B cell (primary cell): Measurements from ENCODE around the gene ANTXR2. TPM values are rescaled to one million over a fixed set of nuclear protein-coding genes. Genes with fewer than 3 reads are reported as not detected.

ENCODE experiments used
- ATAC-seq: fragments of 200-7000 bp; cut with Tn5 transposase; one replicate; pipeline ENCODE4 v1.10.0; 2021; ENCODE audit warnings: low read depth, mild to moderate bottlenecking, moderate number of reproducible peaks, moderate library complexity
- CTCF ChIA-PET: fragments of 350-600 bp; sonication (Branson Sonifier 250); formaldehyde crosslinking; loops from one replicate; lab custom pipeline; 2021; ENCODE audit warnings: antibody characterized with exemption, inconsistent platforms; lab: Charles Lee
- POLR2A ChIA-PET: fragments of 350-600 bp; sonication (Branson Sonifier 250); formaldehyde crosslinking; loops from one replicate; lab custom pipeline; 2021; ENCODE audit warnings: antibody characterized with exemption; lab: Charles Lee
- DNase-seq: peaks from one replicate; pipeline ENCODE4 v3.0.0; 2013
- H2AFZ ChIP-seq: 2 replicates; pipeline ENCODE4 v1.6.1; 2012; ENCODE audit warnings: mild to moderate bottlenecking, low read depth, low read length; ENCODE audit not compliant: insufficient read depth, poor library complexity, severe bottlenecking
- H3K27ac ChIP-seq, 2 donors: 1 replicate in 1 of 2; 2 replicates in 1 of 2; pipeline ENCODE4 v1.5.1; 2012 to 2013; ENCODE audit warnings: low read length in 2 of 2, mild to moderate bottlenecking in 2 of 2, moderate library complexity in 1 of 2
- H3K27me3 ChIP-seq, 4 experiments: fragments of 200-600 bp in 1 of 4; sonication (generic) in 1 of 4; replicated peaks in 1 of 4; 1 replicate in 2 of 4; 2 replicates in 2 of 4; pipeline versions ENCODE4 v1.6.1 to v1.7.0; 2013 to 2016; ENCODE audit warnings: low read length in 3 of 4, mild to moderate bottlenecking in 2 of 4, mixed read lengths in 1 of 4, moderate library complexity in 1 of 4; ENCODE audit not compliant: insufficient read depth in 4 of 4, control insufficient read depth in 3 of 4; ENCODE audit errors: control extremely low read depth in 1 of 4
- H3K36me3 ChIP-seq, 2 experiments: replicated peaks in 1 of 2; 1 replicate in 1 of 2; 2 replicates in 1 of 2; pipeline versions ENCODE4 v1.6.1 to v1.7.1; 2013; ENCODE audit warnings: low read length in 1 of 2; ENCODE audit not compliant: insufficient read depth in 2 of 2, control insufficient read depth in 1 of 2; ENCODE audit errors: control extremely low read depth in 1 of 2, extremely low read depth in 1 of 2
- H3K4me1 ChIP-seq, 2 donors: fragments of 200-600 bp in 1 of 2; sonication (generic) in 1 of 2; 1 replicate in 1 of 2; 2 replicates in 1 of 2; pipeline versions ENCODE4 v1.5.1 to v1.6.1; 2013 to 2017; ENCODE audit warnings: low read length in 2 of 2; ENCODE audit not compliant: control insufficient read depth in 2 of 2, insufficient read depth in 2 of 2
- H3K4me2 ChIP-seq: replicated peaks from 2 replicates; pipeline ENCODE3; 2012; ENCODE audit warnings: mild to moderate bottlenecking, low read depth, low read length; ENCODE audit not compliant: poor library complexity, severe bottlenecking
- H3K4me3 ChIP-seq, 5 experiments: fragments of 200-600 bp in 1 of 5; sonication (generic) in 1 of 5; 1 replicate in 3 of 5; 2 replicates in 2 of 5; pipeline versions ENCODE4 v1.5.1 to v1.7.0; 2011 to 2016; ENCODE audit warnings: low read length in 4 of 5, mild to moderate bottlenecking in 4 of 5, low read depth in 2 of 5, control low read depth in 1 of 5, moderate library complexity in 1 of 5; ENCODE audit not compliant: insufficient read depth in 1 of 5; ENCODE audit errors: control extremely low read depth in 1 of 5, extremely low read depth in 1 of 5
- H3K79me2 ChIP-seq: fragments of 200-600 bp; sonication (generic); one replicate; pipeline ENCODE4 v1.6.0; 2016; ENCODE audit warnings: low read length; ENCODE audit not compliant: control insufficient read depth, insufficient read depth
- H3K9ac ChIP-seq: fragments of 200-600 bp; sonication (generic); 2 replicates; pipeline ENCODE4 v1.6.1; 2017; ENCODE audit warnings: mild to moderate bottlenecking, low read length, moderate library complexity
- H3K9me3 ChIP-seq, 3 donors: one replicate each; pipeline versions ENCODE4 v1.6.1 to v1.7.1; 2013; ENCODE audit warnings: low read length in 2 of 3; ENCODE audit not compliant: control insufficient read depth in 2 of 3, insufficient read depth in 1 of 3; ENCODE audit errors: control extremely low read depth in 1 of 3
- H4K20me1 ChIP-seq: 2 replicates; pipeline ENCODE4 v1.6.0; 2012; ENCODE audit warnings: mild to moderate bottlenecking, low read length; ENCODE audit not compliant: insufficient read depth, control insufficient read depth, poor library complexity, severe bottlenecking
- H3K27ac Mint-ChIP-seq: one replicate; pipeline ENCODE4 v1.8.0; 2021; ENCODE audit warnings: mixed read lengths
- H3K27me3 Mint-ChIP-seq: one replicate; pipeline ENCODE4 v1.8.0; 2021; ENCODE audit warnings: mixed read lengths
- H3K4me1 Mint-ChIP-seq: one replicate; pipeline ENCODE4 v1.8.0; 2021; ENCODE audit warnings: mixed read lengths
- H3K4me3 Mint-ChIP-seq: one replicate; pipeline ENCODE4 v1.8.0; 2021; ENCODE audit warnings: mixed read lengths
- H3K9me3 Mint-ChIP-seq: one replicate; pipeline ENCODE4 v1.8.0; 2022; ENCODE audit warnings: mixed read lengths; ENCODE audit not compliant: insufficient read depth
- CTCF ChIP-seq: fragments of 200-600 bp; IDR thresholded peaks from one replicate; pipeline ENCODE4 v1.8.0; 2022; ENCODE audit warnings: antibody characterized with exemption, mild to moderate bottlenecking
- EZH2 ChIP-seq: IDR thresholded peaks from 2 replicates; pipeline ENCODE4 v1.6.1; 2012; ENCODE audit warnings: borderline replicate concordance, low read depth, mild to moderate bottlenecking, moderate library complexity, low read length; ENCODE audit not compliant: insufficient read depth, poor library complexity, severe bottlenecking
- WGBS: methylation state at CpG from one replicate; pipeline ENCODE4 v1.1.5; 2013; ENCODE audit warnings: missing lambda C conversion rate; ENCODE audit not compliant: insufficient coverage; 5-methylcytosine and 5-hydroxymethylcytosine counted together
- intact Hi-C: fragments of 100-400 bp; cut with micrococcal nuclease; formaldehyde crosslinking; loops from one replicate; pipeline ENCODE4 v1.10.0; 2022
- polyA plus RNA-seq: library from polyadenylated mRNA; depleted of rRNA; stranded (reverse); fragments of >200 nt; gene quantifications from 2 replicates; pipeline ENCODE4 v1.2.3, GENCODE V29; 2012
- total RNA-seq, 2 donors: library from RNA; stranded (reverse); fragments of 120-200 nt in 1 of 2; gene quantifications; 1 replicate in 1 of 2; 2 replicates in 1 of 2; pipeline versions ENCODE4 v1.2.3 to v1.2.4, GENCODE V29; 2013 to 2022

Gene ANTXR2
- total and polyA plus RNA-seq, 2 donors (not counting 1 experiment from before 2014, with no cell fraction given), result 10.6 to 63.0 TPM

GRCh38 chr4:80053140-80053910 lies 19.7 kb downstream of the ANTXR2 start:
- Mint-ChIP-seq H3K27me3 (no peaks in the 10 kb centered on the region), H3K4me3 (no peak overlapping the region), H3K27ac (no peak overlapping the region), H3K4me1 (peaks cover 12% of the 10 kb centered on the region), H3K9me3 (no peaks in the 10 kb centered on the region)
- CTCF ChIA-PET, result interaction anchor here (0.9 to 1.0 kb wide), 2 partner anchors 149 to 150 kb away, joined by 3 read pairs; no protein-coding TSS in a partner anchor
- no CpG with 5 or more reads among the region's 1 CpG for WGBS
- TF ChIP-seq EZH2, result no peak
- TF ChIP-seq CTCF, result no peak
- Histone ChIP-seq H3K36me3 (peaks cover 14 to 74% of the 10 kb centered on the region in 2 experiments), H3K79me2 (peaks cover 16% of the 10 kb centered on the region), H4K20me1 (no peaks in the 10 kb centered on the region), H2AFZ (no peak overlapping the region), H3K27me3 (no peaks in the 10 kb centered on the region), H3K4me1 (peaks cover 6% of the 10 kb centered on the region in 2 donors), H3K4me3 (no peak overlapping the region), H3K4me2 (no peak overlapping the region), H3K27ac (no peak overlapping the region), H3K9me3 (peaks cover 0 to 1% (median 0%) of the 10 kb centered on the region in 3 donors), H3K9ac (no peak overlapping the region)
- ATAC-seq (no peak), DNase-seq (no peak)
- POLR2A ChIA-PET, result no interaction called here
- intact Hi-C loops, result no loop called here

- Histone ChIP-seq H3K27ac (no peak overlapping the region), H4K20me1 (no peaks in the 10 kb centered on the region), H3K79me2 (no peaks in the 10 kb centered on the region), H3K4me2 (no peak overlapping the region), H3K4me3 (no peak overlapping the region), H3K36me3 (peaks cover 9 to 62% of the 10 kb centered on the region in 2 experiments), H3K4me1 (no peaks in the 10 kb centered on the region), H3K9ac (no peak overlapping the region), H2AFZ (no peak overlapping the region), H3K9me3 (peaks cover 0 to 1% (median 0%) of the 10 kb centered on the region in 3 donors), H3K27me3 (no peaks in the 10 kb centered on the region)
- 96% methylated on average over 4 of the region's 7 CpGs for WGBS
- peaks cover under 1% of the 10 kb centered on the region for H3K4me1 Mint-ChIP-seq
- intact Hi-C loops, result no loop called here
- no peak overlapping the region for H3K4me3 Mint-ChIP-seq
- DNase-seq (no peak), ATAC-seq (no peak)
- no peak overlapping the region for H3K27ac Mint-ChIP-seq
- CTCF ChIA-PET, result no interaction called here
- POLR2A ChIA-PET, result no interaction called here
- H3K9me3 Mint-ChIP-seq, result no peaks in the 10 kb centered on the region
- no peak for TF ChIP-seq CTCF
- TF ChIP-seq EZH2, result no peak
- no peaks in the 10 kb centered on the region for H3K27me3 Mint-ChIP-seq
Measured at GRCh38 chr4:80049813-80050534, 23.1 kb downstream of the ANTXR2 start.
